Measurements from ENCODE around the gene MAP4K2.
A peak's percentile ranks its signal among the peaks of the same experiment; 100 is the strongest.

Gene MAP4K2

DNA sequence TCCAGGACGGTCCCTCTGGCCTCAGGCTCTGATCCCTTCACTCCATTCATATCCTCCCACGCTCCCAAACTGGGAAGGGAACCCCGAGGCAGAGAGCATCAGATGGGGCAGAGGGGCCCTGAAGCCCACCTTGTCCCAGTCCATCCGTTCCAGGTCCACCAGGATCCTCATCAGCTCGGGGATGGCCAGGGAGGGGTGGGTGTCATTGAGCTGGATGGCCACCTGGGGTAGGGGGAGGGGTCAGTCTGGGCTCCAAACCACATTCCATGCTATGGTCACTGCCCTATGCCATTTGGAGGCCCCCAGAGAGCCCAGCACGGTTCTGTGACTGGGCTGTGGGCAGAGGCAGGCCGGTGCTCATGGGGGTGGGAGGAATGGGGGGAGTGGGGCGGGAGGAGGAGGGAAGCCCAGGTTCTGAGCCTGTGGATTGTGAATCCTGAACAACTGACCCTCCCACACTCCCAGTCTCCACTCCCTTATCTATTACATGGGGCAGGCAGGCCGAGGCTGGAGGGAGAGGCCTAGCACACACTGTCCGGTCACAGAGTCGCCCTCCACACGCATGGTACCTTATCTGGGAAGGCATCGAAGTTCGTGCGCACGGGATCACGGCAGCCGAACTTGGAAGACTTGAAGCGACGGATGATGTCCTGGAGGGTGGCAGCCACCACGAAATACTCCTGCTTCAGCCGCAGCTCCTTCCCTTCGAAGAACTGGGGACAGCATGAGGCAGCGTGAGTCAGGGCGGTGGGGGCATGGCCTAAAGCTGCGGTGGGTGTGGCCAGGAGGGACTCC is 48.7 kb downstream of the MAP4K2 start:
- no peak for DNase-seq

- no peak for DNase-seq
These were observed 49.5 kb downstream of the MAP4K2 start for GRCh38 chr11:64753380-64754123.

DNA sequence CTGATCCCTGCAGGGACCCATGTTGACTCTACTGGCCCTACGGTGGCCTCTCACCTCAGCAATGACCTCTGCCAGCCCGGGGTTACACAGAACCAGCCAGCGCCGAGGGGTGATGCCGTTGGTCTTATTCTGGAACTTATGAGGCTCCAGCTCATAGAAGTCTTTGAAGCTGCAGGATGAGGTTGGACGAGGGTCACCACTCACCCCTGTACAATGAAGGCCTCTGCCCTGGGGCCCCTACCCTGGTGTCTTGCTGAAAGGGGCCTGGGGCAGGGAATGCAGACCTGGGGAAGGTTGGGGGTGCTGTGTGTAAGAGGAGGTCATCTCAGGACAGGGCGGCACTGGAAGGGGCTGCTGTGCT is 50.0 kb downstream of the MAP4K2 start:
- DNase-seq = no peak

DNA sequence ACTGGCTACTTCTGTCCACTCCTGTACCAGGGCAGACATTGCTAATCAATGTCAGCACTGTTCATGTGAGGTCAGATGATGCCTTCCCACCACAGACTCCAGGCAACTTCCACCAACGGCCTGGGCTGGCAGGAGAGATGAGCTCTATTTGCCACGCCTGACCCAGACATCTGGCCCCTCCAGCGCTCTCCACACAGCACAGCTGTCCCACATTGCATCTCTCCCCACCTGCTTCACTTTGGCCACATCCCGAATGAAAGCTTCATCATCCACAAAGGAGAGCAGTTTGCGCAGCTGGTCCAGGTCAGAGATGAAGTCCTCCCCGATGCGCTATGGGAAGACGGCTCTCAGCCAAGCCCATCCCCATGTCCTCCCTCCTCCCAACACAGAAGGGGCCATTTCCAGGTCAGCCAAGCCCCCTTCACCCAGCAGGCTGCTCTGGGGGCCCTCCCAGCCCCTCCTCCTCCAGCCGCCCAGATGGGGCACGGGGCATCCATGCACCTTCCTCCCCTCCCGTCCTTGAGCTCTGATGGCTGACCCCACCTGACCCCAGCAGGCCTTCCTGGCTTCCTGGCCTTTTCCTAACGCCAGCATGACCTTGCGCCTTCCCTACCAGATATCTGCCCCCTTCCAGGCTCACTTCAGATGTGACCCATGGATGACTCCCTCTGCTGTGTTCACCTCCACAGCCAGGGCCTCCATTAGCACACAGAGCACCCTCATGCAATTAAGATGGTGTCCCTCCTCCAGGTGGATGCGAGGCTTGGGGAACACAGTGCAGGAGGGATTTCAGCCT is 50.6 kb downstream of the MAP4K2 start:
- DNase-seq = no peak

GRCh38 chr11:64751580-64751979 is 51.4 kb downstream of the MAP4K2 start:
- no peak for DNase-seq

GRCh38 chr11:64751136-64751535 is 51.9 kb downstream of the MAP4K2 start:
- DNase-seq = no peak

GRCh38 chr11:64750361-64751054 is 52.5 kb downstream of the MAP4K2 start:
- no peak for DNase-seq

DNA sequence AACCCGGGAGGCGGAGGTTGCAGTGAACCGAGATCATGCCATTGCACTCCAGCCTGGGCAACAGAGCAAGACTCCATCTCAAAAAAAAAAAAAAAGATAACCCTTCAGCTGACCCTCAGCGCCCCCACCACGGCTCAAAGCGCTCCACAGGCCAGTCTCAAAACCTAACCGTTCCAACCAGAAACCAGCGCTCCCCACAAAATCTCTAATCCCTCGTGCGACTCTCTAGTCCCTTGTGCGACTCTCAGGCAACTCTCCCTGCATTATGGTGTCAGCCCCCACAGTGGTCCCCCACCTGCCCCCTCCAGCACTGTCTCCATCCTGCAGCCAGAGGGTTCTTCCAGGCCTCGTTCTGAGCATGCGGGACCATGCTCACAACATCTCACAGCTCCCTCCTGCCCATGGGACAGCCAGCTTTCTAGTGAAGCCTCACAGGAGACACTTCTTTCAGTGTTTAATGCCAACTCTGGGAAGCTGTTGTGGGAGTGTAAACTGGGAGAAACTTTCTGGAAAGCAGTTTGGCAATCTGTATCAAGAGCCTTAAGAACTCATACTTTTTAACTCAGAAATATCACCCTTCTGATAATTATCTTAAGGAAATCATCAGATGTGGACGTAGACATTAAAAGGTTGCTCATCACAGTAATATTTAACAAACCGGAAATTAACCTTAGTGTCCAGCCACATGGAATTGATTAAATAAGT is 54.9 kb downstream of the MAP4K2 start:
- no peak for DNase-seq

GRCh38 chr11:64746486-64746885 is 56.5 kb downstream of the MAP4K2 start:
- no peak for DNase-seq

DNA sequence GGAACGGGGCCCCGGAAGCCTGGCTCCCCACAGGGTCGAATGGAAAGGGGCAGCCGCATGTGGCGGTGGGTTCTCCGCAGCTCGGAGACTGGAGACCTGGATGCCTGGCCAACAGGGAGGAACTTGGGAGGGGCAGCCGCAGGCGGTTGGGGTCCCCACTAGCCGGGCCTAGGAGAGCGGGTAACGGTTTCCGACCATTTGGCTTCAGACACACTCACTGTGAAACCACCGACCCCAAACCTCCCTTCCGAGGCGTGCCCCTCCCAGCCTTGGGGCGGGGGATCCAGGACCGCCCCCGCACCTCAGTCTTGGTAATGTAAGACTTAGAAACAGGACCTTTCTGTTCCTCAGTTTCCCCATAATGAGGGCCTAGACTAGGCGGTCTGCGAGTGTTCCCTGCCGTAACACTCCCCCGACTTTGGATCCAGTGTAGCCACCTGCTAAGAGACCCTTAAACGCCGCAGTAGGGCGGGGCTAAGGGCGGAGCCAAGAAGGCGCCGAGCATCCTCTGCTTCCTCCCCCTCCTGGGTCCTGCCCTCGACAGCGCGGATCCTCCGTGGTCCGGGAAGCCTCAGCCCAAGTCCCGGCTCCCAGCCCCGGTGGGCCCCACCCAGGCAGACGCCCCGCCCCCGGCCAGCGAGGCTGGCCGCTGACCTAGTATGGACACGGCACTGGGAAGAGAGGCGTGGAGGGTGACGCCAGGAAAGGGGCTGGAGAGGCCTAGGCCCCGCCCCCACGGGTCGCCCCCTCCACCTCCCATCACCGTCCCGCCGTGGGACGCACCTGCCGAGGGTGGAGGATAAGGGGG is 57.3 kb downstream of the MAP4K2 start:
- DNase-seq = no peak

DNA sequence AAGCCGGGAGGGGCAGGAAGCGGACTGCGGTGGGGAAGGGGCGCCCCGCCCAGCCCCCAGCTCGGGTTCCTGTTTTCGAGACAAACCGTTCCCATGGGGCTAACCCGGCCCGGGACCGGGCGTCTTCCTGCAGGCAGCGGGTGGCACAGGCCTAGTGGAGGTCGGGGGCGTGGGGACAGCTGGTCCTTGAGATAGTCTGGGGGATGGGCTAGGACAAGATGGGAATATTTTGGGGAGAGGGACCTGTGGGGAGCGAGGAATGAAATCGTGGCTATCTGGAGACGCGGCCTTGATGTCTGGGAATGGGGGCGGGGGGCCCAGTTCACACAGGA is 57.9 kb downstream of the MAP4K2 start:
- DNase-seq = no peak

DNA sequence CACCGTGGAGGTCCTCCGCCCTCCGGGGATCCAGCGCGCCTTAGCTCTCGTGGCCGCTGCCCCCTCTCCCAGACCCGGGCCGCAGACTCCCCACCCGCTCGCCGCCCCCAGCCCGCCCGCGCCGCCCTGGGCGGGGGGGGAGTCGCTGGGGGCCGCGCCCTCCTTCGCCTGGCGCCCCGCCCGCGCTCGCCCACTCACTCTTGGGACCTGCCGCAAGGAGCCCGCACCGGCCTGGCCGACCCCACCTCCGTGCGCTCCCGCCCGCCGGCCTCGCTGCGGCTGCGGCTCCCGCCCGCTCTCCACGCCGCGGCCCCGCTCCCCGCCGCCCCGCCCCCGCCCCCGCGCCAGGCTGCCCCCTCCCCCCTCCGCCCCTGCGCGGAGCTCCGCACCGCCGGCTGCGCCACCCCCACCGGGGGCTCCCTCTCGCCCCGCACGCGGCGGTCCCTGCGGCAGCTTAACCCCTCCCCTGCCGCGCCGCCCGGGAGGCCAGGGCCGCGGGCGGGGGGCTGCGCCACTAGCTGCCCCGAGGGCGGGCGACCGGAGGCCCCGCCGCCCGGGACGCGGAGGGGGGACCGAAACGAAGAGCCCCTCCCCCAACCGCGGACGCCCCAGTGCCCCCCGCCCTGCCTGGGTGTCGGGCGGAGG is 58.3 kb downstream of the MAP4K2 start:
- DNase-seq = no peak

DNA sequence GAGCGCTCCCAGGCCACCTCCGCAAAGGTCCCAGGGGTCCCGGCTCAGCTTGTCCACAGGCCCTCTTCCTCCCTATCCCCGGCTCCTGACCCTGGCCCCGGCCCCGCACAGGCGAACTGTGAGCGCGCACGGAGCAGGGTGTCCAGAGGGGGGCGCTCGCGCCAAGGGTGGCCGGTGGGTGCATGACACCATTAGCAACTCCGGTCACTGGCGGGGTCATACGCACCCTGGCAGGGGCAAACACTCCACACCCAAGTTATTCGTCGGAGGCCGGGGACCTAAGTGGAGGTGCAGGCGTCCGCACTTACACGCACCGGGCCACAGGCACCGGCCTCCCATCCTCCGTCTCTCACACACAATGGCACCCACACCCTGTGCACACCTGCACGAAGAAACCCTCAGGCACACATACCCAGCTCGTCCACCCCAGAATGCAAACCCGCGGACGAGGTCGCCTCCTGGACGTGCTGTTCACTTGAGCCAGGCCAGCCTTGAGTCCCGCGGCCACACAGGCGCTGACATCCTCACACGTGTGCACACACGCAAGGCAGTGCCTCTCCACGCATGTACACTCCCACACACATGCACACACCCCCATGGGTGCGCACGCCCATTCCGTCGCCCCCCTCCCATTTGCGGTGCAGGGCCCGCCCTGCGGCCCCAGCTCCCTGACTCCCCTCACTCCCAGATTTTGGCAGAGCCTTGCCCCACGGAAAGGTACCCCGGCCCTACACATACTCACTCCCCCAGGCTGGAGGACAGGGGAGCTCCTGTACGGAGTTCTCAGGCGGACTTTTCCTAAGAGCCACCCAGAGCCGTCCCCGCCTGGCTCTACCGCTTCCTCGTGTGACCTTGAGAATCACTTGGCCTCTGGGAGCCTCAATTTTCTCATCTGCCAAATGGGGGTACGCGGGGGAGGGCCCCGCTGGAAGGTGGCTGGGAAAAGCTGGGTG is 59.1 kb downstream of the MAP4K2 start, which contains the start of gene RASGRP2:
TSS of gene RASGRP2 (minus strand) at position 552 of the 953 bp plus-strand sequence. CDS start 1,276 bp downstream, outside the sequence.
- peak; percentile 32 for DNase-seq

DNA sequence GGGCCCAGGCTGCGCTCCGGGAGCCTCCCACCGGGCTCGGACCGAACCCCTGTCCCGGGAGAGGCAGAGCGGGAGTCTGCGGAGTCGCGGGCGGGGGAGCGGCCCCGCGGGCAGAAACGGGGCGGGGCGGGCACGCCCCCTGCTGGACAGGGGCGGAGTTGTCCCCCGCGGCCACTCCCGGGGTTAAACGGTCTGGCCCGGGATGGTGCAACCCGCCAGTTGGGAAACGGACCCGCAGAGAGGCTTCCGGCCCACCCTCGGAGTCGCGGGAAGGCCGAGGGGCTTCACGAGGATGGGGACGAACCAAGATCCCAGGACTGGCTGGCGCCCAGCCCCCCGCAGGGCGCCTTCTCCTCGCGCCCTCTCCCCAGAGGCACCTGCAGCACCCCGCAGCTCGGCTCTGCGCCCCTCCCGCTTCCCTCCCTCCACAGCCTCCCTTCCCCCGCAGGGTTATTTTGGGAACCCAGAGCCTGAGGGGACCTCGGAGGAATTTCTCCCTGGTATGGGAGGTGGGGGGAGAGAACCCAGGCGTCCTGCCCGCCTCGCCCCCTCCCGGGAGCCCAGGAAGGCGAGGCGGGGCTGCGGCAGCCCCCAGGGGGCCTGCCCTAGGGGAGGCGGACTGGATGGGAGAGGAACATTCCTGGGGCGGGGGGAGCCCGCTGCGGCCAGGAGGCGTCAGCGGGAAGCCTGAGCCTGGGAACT is 60.0 kb downstream of the MAP4K2 start:
- no peak for DNase-seq

DNA sequence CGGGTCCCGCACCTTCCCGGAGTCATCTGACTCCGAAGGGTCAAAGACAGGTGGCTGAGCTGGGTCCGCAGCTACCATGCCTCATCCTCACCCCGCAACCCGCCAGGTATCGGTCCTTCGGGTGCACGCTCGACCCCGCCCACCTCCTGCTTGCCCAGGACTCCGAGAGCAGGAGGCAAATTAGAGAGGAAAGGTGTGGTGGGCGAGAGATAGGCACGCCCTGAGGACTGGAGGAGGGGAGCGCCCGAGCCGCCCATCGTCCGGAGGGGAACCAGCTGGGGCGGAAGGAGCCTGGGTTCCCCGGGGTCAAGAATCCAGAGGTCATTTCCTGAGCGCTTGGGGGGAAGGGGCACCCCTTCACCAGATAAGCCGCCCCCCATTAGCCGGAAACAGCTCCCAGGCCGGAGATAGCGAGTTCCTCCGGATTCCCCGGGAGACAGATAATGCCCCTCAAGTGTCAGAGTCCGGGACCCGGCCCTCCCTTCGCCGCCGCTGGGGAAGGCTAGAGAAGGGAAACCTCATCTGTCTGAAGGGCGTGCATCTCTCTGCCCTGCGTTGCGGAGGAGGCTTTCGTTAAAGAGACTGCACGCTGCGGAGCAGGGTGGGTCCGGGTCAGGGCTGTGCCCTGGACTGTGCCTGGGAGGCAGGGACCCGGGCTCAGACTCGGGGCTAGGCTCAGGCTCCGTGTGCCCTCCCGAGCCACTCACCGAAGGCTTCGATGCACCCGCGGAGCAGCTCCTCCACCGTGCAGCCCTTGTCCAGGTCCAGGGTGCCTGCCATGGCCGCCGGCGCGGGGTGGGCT is 60.7 kb downstream of the MAP4K2 start:
- no peak for DNase-seq

- DNase-seq = no peak
These were observed 61.5 kb downstream of the MAP4K2 start for GRCh38 chr11:64741375-64742086.

GRCh38 chr11:64739871-64740270 is 63.1 kb downstream of the MAP4K2 start:
- DNase-seq = no peak

- no peak for DNase-seq
These were observed 66.4 kb downstream of the MAP4K2 start for GRCh38 chr11:64736654-64737053.
